DOHH2 (cell line): ENCODE measurements around the gene SLC6A17.

Experiments used
- H3F3A ChIP-seq: fragments of 200-600 bp; sonication (generic), shearing (Covaris generic); 2 replicates; pipeline ENCODE4 v1.6.0; 2016; ENCODE audit warnings: antibody characterized with exemption, mild to moderate bottlenecking; ENCODE audit not compliant: control insufficient read depth, insufficient read depth
- H3K27ac ChIP-seq: fragments of 200-600 bp; sonication (generic); 2 replicates; pipeline ENCODE4 v1.5.1; 2014; ENCODE audit warnings: low read depth, mild to moderate bottlenecking, low read length, moderate library complexity
- H3K27me3 ChIP-seq: fragments of 200-600 bp; sonication (generic); 2 replicates; pipeline ENCODE4 v1.6.1; 2014; ENCODE audit warnings: mild to moderate bottlenecking, low read length, mixed read lengths; ENCODE audit not compliant: control insufficient read depth
- H3K36me3 ChIP-seq: fragments of 200-600 bp; sonication (generic); 2 replicates; pipeline ENCODE4 v1.6.1; 2014; ENCODE audit warnings: mild to moderate bottlenecking, low read length, moderate library complexity, mixed read lengths; ENCODE audit not compliant: control insufficient read depth
- H3K4me1 ChIP-seq: fragments of 200-600 bp; sonication (generic); 2 replicates; pipeline ENCODE4 v1.6.1; 2014; ENCODE audit warnings: mild to moderate bottlenecking, low read length, mixed read lengths; ENCODE audit not compliant: control insufficient read depth
- H3K4me2 ChIP-seq: fragments of 200-600 bp; sonication (generic); 2 replicates; pipeline ENCODE4 v1.6.0; 2014; ENCODE audit warnings: mild to moderate bottlenecking, low read length, moderate library complexity
- H3K4me3 ChIP-seq: fragments of 200-600 bp; sonication (generic); 2 replicates; pipeline ENCODE4 v1.5.1; 2014; ENCODE audit warnings: mild to moderate bottlenecking, low read length, mixed read lengths
- H3K79me2 ChIP-seq: fragments of 200-600 bp; sonication (generic); 2 replicates; pipeline ENCODE4 v1.6.1; 2014; ENCODE audit warnings: mild to moderate bottlenecking, low read length, mixed read lengths; ENCODE audit not compliant: control insufficient read depth
- H3K9me2 ChIP-seq: fragments of 200-600 bp; sonication (generic); replicated peaks from 2 replicates; pipeline ENCODE4 v1.6.1; 2014; ENCODE audit warnings: mild to moderate bottlenecking, low read length, mixed read lengths; ENCODE audit not compliant: control insufficient read depth
- H3K9me3 ChIP-seq: fragments of 200-600 bp; sonication (generic); 2 replicates; pipeline ENCODE4 v1.6.1; 2014; ENCODE audit warnings: antibody characterized with exemption, low read length, mixed read lengths; ENCODE audit not compliant: control insufficient read depth, insufficient read depth
- H4K20me1 ChIP-seq: fragments of 200-600 bp; sonication (generic); 2 replicates; pipeline ENCODE4 v1.6.0; 2014; ENCODE audit warnings: low read depth, mild to moderate bottlenecking, antibody characterized with exemption, low read length, moderate library complexity; ENCODE audit not compliant: control insufficient read depth, insufficient read depth
- CTCF ChIP-seq: fragments of 200-600 bp; sonication (generic); IDR thresholded peaks from one replicate; pipeline ENCODE4 v1.5.1; 2014; ENCODE audit warnings: antibody characterized with exemption, mild to moderate bottlenecking, low read depth, low read length; ENCODE audit not compliant: poor library complexity, severe bottlenecking
- EZH2phosphoT487 ChIP-seq: fragments of 200-600 bp; sonication (generic); IDR thresholded peaks from 2 replicates; pipeline ENCODE4 v1.6.1; 2017; ENCODE audit warnings: borderline replicate concordance, mild to moderate bottlenecking, antibody characterized with exemption, low read length, moderate library complexity, mixed read lengths

The SLC6A17 gene

GRCh38 chr1:110208916-110209645 is 58.8 kb downstream of the SLC6A17 start:
- Histone ChIP-seq H3K4me3 (peak overlapping the region; percentile 82), H3K4me2 (peak overlapping the region; percentile 97), H3K9me3 (no peaks in the 10 kb centered on the region), H4K20me1 (no peaks in the 10 kb centered on the region), H3K9me2 (no peaks in the 10 kb centered on the region), H3K36me3 (no peaks in the 10 kb centered on the region), H3K79me2 (0 out of 2 replicates have a peak, but pooled peaks cover 4% of the 10 kb centered on the region), H3K4me1 (peaks cover 33% of the 10 kb centered on the region), H3K27me3 (no peaks in the 10 kb centered on the region), H3K27ac (no peak overlapping the region), H3F3A (peaks cover 6% of the 10 kb centered on the region)
- no peak for TF ChIP-seq EZH2phosphoT487
- TF ChIP-seq CTCF = no peak

- peak within 1 kb of the TSS; percentile 51 for H3K27ac ChIP-seq
- H3K9me3 ChIP-seq = no peaks in the 10 kb centered on the region
Observed at GRCh38 chr1:110209715-110210603, 59.7 kb downstream of the SLC6A17 start, which contains the start of gene KCNC4. Gene KCNC4 (plus strand): TSS chr1:110210314. CDS start chr1:110211500, 1,186 bp downstream.

More at GRCh38 chr1:110209715-110210603, 59.7 kb downstream of the SLC6A17 start, which contains the start of gene KCNC4:
- TF ChIP-seq EZH2phosphoT487 = no peak
- no peak for TF ChIP-seq CTCF
- peak within 1 kb of the TSS; percentile 97 for H3K4me2 ChIP-seq
- no peaks in the 10 kb centered on the region for H3K27me3 ChIP-seq
- 0 out of 2 replicates have a peak, but pooled peaks cover 4% of the 10 kb centered on the region for H3K79me2 ChIP-seq
- peak within 1 kb of the TSS; percentile 82 for H3K4me3 ChIP-seq
- no peaks in the 10 kb centered on the region for H3K9me2 ChIP-seq
- H3F3A ChIP-seq = peaks cover 6% of the 10 kb centered on the region
- H4K20me1 ChIP-seq = no peaks in the 10 kb centered on the region; the same call in 1 of the 2 replicates
- H3K36me3 ChIP-seq = no peaks in the 10 kb centered on the region
- peaks cover 33% of the 10 kb centered on the region for H3K4me1 ChIP-seq
